CD8-positive, alpha-beta memory T cell (primary cell): Measurements from ENCODE around the gene PIGL. TPM values are rescaled to one million over a fixed set of nuclear protein-coding genes. Genes with fewer than 3 reads are reported as not detected.

Experiments used
- CTCF ChIA-PET: fragments of 350-600 bp; sonication (Branson Sonifier 250); formaldehyde crosslinking; loops from one replicate; lab custom pipeline; 2021; ENCODE audit warnings: antibody characterized with exemption; lab: Charles Lee
- POLR2A ChIA-PET: fragments of 350-600 bp; sonication (Branson Sonifier 250); formaldehyde crosslinking; loops from one replicate; lab custom pipeline; 2021; ENCODE audit warnings: antibody characterized with exemption; lab: Charles Lee
- DNase-seq, 5 donors: peaks; one replicate each; pipeline versions ENCODE4 v3.0.0 to v3.0.0-alpha.2; 2020 to 2022; ENCODE audit warnings: mixed read lengths in 1 of 5
- H3K27ac ChIP-seq: one replicate; pipeline ENCODE4 v1.7.0; 2013; ENCODE audit warnings: low read depth, mild to moderate bottlenecking, low read length, moderate library complexity
- H3K27me3 ChIP-seq: 2 replicates; pipeline ENCODE4 v1.7.0; 2013; ENCODE audit warnings: low read length, mild to moderate bottlenecking; ENCODE audit not compliant: insufficient read depth, poor library complexity, severe bottlenecking
- H3K36me3 ChIP-seq: 2 replicates; pipeline ENCODE4 v1.7.0; 2013; ENCODE audit warnings: mild to moderate bottlenecking, low read length, moderate library complexity; ENCODE audit not compliant: insufficient read depth
- H3K4me1 ChIP-seq: 2 replicates; pipeline ENCODE4 v1.7.0; 2013; ENCODE audit warnings: mild to moderate bottlenecking, low read length, moderate library complexity; ENCODE audit not compliant: insufficient read depth
- H3K4me3 ChIP-seq: 2 replicates; pipeline ENCODE4 v1.7.0; 2013; ENCODE audit warnings: mild to moderate bottlenecking, low read length
- H3K9me3 ChIP-seq: 2 replicates; pipeline ENCODE4 v1.7.0; 2013; ENCODE audit warnings: mild to moderate bottlenecking, low read length
- H3K27ac Mint-ChIP-seq, 8 donors: one replicate each; pipeline ENCODE4 v1.8.0; 2020 to 2021; ENCODE audit warnings: mixed read lengths in 8 of 8, mild to moderate bottlenecking in 6 of 8, inconsistent platforms in 3 of 8, moderate library complexity in 3 of 8
- H3K27me3 Mint-ChIP-seq, 2 donors: one replicate each; pipeline ENCODE4 v1.8.0; 2020 to 2021; ENCODE audit warnings: mixed read lengths in 2 of 2, mild to moderate bottlenecking in 1 of 2, moderate library complexity in 1 of 2
- H3K36me3 Mint-ChIP-seq, 3 donors: one replicate each; pipeline ENCODE4 v1.8.0; 2020 to 2021; ENCODE audit warnings: mixed read lengths in 3 of 3, inconsistent platforms in 1 of 3, mild to moderate bottlenecking in 1 of 3
- H3K4me1 Mint-ChIP-seq, 3 donors: one replicate each; pipeline ENCODE4 v1.8.0; 2020 to 2021; ENCODE audit warnings: mixed read lengths in 3 of 3, inconsistent platforms in 1 of 3, mild to moderate bottlenecking in 1 of 3
- H3K4me3 Mint-ChIP-seq, 7 donors: one replicate each; pipeline ENCODE4 v1.8.0; 2020 to 2021; ENCODE audit warnings: mixed read lengths in 7 of 7, mild to moderate bottlenecking in 6 of 7, moderate library complexity in 4 of 7, inconsistent platforms in 2 of 7
- H3K9me3 Mint-ChIP-seq, 5 donors: one replicate each; pipeline ENCODE4 v1.8.0; 2020 to 2022; ENCODE audit warnings: mixed read lengths in 5 of 5, mild to moderate bottlenecking in 3 of 5, moderate library complexity in 2 of 5, inconsistent platforms in 1 of 5
- polyA plus RNA-seq: library from polyadenylated mRNA; unstranded; fragments of 300-500 nt; fragmentation: Illumina TruSeq; gene quantifications from one replicate; pipeline ENCODE4 v1.2.3, GENCODE V29; 2021
- total RNA-seq, 2 experiments: library from RNA; stranded (reverse); gene quantifications; one replicate each; pipeline ENCODE4 v1.2.3, GENCODE V29; 2021

PIGL gene
- total and polyA plus RNA-seq, 3 experiments from 2014 or later: 12.9 to 27.1 (median 26.3) TPM

DNA sequence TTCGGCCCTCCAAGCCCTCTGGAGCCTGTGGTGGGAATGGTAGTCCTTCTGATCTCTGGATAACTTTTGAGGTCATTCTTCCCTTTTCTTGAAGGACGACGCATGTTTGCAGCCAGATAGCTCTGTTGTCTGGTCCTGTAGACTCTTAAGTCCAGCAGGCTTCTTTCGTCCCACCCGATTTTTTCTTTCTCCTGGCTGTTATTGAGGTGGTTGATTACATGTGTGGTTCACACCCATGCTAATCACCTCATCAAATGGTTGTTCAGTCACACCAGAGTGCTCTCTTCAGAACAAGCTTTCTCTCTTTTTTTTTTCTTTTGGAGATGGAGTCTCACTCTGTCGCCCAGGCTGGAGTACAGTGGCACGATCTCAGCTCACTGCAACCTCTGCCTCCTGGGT is 30.6 kb downstream of the PIGL start:
- no peaks in the 10 kb centered on the region for H3K36me3 ChIP-seq
- H3K27me3 Mint-ChIP-seq: no peaks in the 10 kb centered on the region
- H3K36me3 Mint-ChIP-seq: peaks cover 0 to 30% (median 20%) of the 10 kb centered on the region in 3 donors
- H3K4me1 Mint-ChIP-seq: peaks cover 8 to 18% (median 9%) of the 10 kb centered on the region in 3 donors
- no peak overlapping the region for H3K27ac ChIP-seq
- no peaks in the 10 kb centered on the region for H3K4me1 ChIP-seq
- no peaks in the 10 kb centered on the region for H3K9me3 Mint-ChIP-seq
- no peaks in the 10 kb centered on the region for H3K27me3 ChIP-seq
- no peak for DNase-seq
- ChIA-PET POLR2A (no interaction called here), CTCF (no interaction called here)
- no peak overlapping the region for H3K4me3 ChIP-seq
- no peaks in the 10 kb centered on the region for H3K9me3 ChIP-seq
- no peak overlapping the region for H3K27ac Mint-ChIP-seq
- H3K4me3 Mint-ChIP-seq: no peak overlapping the region

DNA sequence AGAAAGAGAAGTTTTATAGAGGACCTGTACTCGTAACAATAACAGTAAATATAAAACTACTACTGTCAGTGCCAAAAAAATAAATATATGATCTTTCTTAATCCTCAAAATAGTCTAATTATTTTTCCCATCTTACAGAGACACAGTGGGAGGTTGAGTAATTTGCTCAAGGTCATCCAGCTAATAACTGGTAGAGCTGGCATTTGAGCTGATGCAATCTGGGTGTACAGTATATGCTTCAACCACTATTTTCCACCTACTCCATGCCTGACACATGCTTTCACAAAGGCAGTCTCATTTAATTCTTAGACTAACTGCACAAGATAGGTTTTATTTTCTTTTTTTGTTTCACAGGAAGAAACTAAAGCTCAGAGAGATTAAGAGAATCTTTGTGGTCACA is 33.6 kb downstream of the PIGL start:
- Histone ChIP-seq H3K27me3 (no peaks in the 10 kb centered on the region), H3K27ac (no peak overlapping the region), H3K4me3 (no peak overlapping the region), H3K36me3 (no peaks in the 10 kb centered on the region), H3K4me1 (no peaks in the 10 kb centered on the region), H3K9me3 (no peaks in the 10 kb centered on the region)
- Mint-ChIP-seq H3K4me3 (no peak overlapping the region), H3K27me3 (no peaks in the 10 kb centered on the region), H3K27ac (no peak overlapping the region), H3K4me1 (peaks cover 0 to 6% (median 5%) of the 10 kb centered on the region in 3 donors), H3K36me3 (peaks cover 0 to 29% (median 19%) of the 10 kb centered on the region in 3 donors), H3K9me3 (no peaks in the 10 kb centered on the region)
- POLR2A ChIA-PET: no interaction called here
- no peak for DNase-seq
- CTCF ChIA-PET: no interaction called here

DNA sequence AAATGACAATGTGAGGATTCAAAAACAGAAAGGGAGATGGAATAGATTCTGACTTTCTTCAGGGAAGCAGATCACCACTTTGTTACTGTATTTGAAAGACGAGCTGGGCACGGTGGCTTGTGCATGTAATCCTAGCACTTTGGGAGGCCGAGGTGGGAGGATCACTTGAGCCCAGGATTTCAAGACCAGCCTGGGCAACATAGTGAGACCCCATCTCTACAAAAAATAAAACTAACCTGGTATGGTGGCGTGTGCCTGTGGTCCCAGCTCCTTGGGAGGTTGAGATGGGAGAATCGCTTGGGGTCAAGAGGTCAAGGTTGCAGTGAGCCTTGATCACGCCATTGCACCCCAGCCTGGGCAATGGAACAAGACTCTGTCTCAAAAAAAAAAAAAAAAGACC is 34.0 kb downstream of the PIGL start:
- CTCF ChIA-PET: no interaction called here
- peak overlapping the region in 1 of 8 donors; percentile 56 for H3K27ac Mint-ChIP-seq
- H3K9me3 Mint-ChIP-seq: no peaks in the 10 kb centered on the region
- Histone ChIP-seq H3K36me3 (no peaks in the 10 kb centered on the region), H3K9me3 (no peaks in the 10 kb centered on the region), H3K27me3 (no peaks in the 10 kb centered on the region), H3K4me1 (no peaks in the 10 kb centered on the region), H3K4me3 (no peak overlapping the region), H3K27ac (no peak overlapping the region)
- POLR2A ChIA-PET: no interaction called here
- no peak for DNase-seq
- no peak overlapping the region for H3K4me3 Mint-ChIP-seq
- peaks cover 0 to 6% (median 5%) of the 10 kb centered on the region in 3 donors for H3K4me1 Mint-ChIP-seq
- peaks cover 0 to 31% (median 19%) of the 10 kb centered on the region in 3 donors for H3K36me3 Mint-ChIP-seq
- H3K27me3 Mint-ChIP-seq: no peaks in the 10 kb centered on the region

DNA sequence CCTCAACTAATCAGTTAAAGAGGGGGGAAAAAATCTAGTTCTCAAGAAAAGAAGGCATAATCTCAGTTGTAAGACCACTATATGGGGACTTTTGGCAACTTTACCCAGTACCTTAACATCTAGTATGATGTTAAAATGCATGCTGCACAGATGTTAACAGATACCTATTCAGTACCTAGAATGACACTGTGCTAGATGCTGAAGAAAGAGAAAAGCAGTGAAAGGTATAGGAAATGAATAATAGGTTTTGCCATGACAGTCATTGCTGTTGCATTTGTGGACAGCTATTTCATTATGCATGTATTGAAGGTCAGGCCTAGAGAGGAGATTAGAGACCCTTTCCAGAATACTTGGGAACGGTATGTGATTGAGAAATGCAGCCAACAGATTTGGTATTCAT is 34.5 kb downstream of the PIGL start:
- H3K36me3 ChIP-seq: no peaks in the 10 kb centered on the region
- H3K36me3 Mint-ChIP-seq: peaks cover 0 to 31% (median 19%) of the 10 kb centered on the region in 3 donors
- H3K4me1 ChIP-seq: no peaks in the 10 kb centered on the region
- no peak overlapping the region for H3K4me3 ChIP-seq
- peaks cover 0 to 6% (median 5%) of the 10 kb centered on the region in 3 donors for H3K4me1 Mint-ChIP-seq
- no peaks in the 10 kb centered on the region for H3K9me3 Mint-ChIP-seq
- no peaks in the 10 kb centered on the region for H3K27me3 Mint-ChIP-seq
- no peak overlapping the region for H3K27ac Mint-ChIP-seq
- DNase-seq: no peak
- ChIA-PET POLR2A (no interaction called here), CTCF (no interaction called here)
- no peak overlapping the region for H3K27ac ChIP-seq
- no peak overlapping the region for H3K4me3 Mint-ChIP-seq
- H3K27me3 ChIP-seq: no peaks in the 10 kb centered on the region
- H3K9me3 ChIP-seq: no peaks in the 10 kb centered on the region

GRCh38 chr17:16254773-16255400 is 37.9 kb downstream of the PIGL start:
- Mint-ChIP-seq H3K27me3 (peaks cover 0 to 1% of the 10 kb centered on the region in 2 donors), H3K9me3 (no peaks in the 10 kb centered on the region), H3K36me3 (peaks cover 0 to 22% (median 9%) of the 10 kb centered on the region in 3 donors), H3K27ac (no peak overlapping the region), H3K4me1 (peaks cover 0 to 1% (median 0%) of the 10 kb centered on the region in 3 donors), H3K4me3 (no peak overlapping the region)
- no peaks in the 10 kb centered on the region for H3K4me1 ChIP-seq
- no peaks in the 10 kb centered on the region for H3K9me3 ChIP-seq
- H3K27ac ChIP-seq: no peak overlapping the region
- ChIA-PET POLR2A (no interaction called here), CTCF (no interaction called here)
- H3K27me3 ChIP-seq: no peaks in the 10 kb centered on the region
- no peak for DNase-seq
- no peak overlapping the region for H3K4me3 ChIP-seq
- H3K36me3 ChIP-seq: no peaks in the 10 kb centered on the region

DNA sequence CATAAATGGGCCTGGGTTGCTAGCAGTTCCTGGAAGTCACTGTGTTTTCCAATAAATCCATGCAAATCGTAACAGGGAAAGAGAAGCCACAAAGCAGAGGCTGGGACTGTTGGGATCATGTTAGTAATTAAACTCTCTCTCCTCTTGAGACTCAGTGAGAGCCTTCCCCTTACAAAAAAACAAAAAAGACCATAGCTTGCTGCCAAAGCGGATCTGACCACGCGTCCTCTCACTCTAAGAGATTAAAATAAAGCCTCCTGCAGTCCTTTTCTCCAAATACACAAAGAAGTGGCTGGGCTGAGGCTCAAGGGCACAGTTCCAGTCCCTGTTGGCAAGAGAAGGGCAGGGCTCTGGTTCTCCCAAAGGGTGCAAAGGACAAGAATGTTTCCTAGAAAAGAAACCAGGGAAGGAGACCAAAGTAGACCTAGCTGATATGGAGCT is 38.5 kb downstream of the PIGL start:
- POLR2A ChIA-PET: no interaction called here
- Mint-ChIP-seq H3K27me3 (peaks cover 0 to 1% of the 10 kb centered on the region in 2 donors), H3K9me3 (no peaks in the 10 kb centered on the region), H3K4me1 (peaks cover 0 to 1% (median 0%) of the 10 kb centered on the region in 3 donors), H3K4me3 (no peak overlapping the region), H3K36me3 (peaks cover 0 to 22% (median 9%) of the 10 kb centered on the region in 3 donors), H3K27ac (peak overlapping the region in 1 of 8 donors; percentile 29)
- no peaks in the 10 kb centered on the region for H3K36me3 ChIP-seq
- H3K27me3 ChIP-seq: no peaks in the 10 kb centered on the region
- no peaks in the 10 kb centered on the region for H3K9me3 ChIP-seq
- CTCF ChIA-PET: no interaction called here
- H3K4me1 ChIP-seq: no peaks in the 10 kb centered on the region
- no peak overlapping the region for H3K27ac ChIP-seq
- no peak for DNase-seq
- no peak overlapping the region for H3K4me3 ChIP-seq

DNA sequence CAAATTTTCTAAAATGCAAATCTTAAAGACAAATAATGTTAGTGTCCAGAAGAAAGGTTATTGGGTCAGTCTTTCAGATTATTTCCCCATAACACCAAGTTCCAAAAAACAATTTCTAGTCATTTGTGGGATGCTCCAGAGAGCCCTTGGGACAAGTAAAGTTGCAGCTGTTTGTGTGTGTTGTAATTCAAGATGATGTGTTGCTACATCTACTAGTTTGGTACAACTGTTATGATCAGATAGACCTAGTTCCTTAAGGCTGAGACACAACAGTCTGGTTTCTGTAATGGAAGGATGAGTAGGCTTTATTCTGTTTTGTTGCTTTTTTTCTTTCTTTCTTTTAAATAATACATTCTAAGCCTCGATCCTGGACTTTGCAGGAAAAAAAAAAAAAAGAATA is 41.9 kb downstream of the PIGL start:
- Histone ChIP-seq H3K27me3 (no peaks in the 10 kb centered on the region), H3K4me3 (no peak overlapping the region), H3K36me3 (no peaks in the 10 kb centered on the region), H3K27ac (no peak overlapping the region), H3K9me3 (no peaks in the 10 kb centered on the region), H3K4me1 (no peaks in the 10 kb centered on the region)
- Mint-ChIP-seq H3K4me3 (no peak overlapping the region), H3K36me3 (peaks cover 0 to 21% (median 3%) of the 10 kb centered on the region in 3 donors), H3K27me3 (peaks cover 0 to 2% of the 10 kb centered on the region in 2 donors), H3K9me3 (no peaks in the 10 kb centered on the region), H3K4me1 (no peaks in the 10 kb centered on the region), H3K27ac (no peak overlapping the region)
- ChIA-PET POLR2A (no interaction called here), CTCF (no interaction called here)
- DNase-seq: no peak

DNA sequence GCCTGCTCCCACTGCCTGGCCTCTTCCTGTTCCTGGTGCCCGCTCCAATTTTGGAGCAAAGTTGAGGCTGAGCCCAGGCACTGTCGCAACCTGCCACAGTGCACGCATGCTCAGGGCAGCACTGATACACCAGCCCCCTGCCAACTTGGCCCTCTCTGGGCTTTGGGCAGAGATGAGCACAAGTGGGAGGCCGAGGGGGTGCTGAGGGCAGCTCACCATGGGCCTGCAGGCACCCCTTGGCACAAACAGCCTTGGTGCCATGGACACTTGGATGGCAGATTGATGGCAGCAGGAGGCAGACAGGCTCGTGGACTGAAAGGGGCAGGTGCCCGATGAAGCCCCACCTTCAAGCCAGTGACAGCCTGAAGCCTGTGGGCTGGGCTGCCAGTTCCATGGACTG is 42.9 kb downstream of the PIGL start:
- Mint-ChIP-seq H3K36me3 (peaks cover 0 to 18% (median 2%) of the 10 kb centered on the region in 3 donors), H3K4me3 (no peak overlapping the region)
- POLR2A ChIA-PET: no interaction called here

More for the DNA sequence above, 42.9 kb downstream of the PIGL start:
- Mint-ChIP-seq H3K27ac (no peak overlapping the region), H3K27me3 (peaks cover 0 to 2% of the 10 kb centered on the region in 2 donors), H3K4me1 (peaks cover under 1 to 1% (median 1%) of the 10 kb centered on the region in 3 donors), H3K9me3 (no peaks in the 10 kb centered on the region)
- no peak for DNase-seq
- no peak overlapping the region for H3K4me3 ChIP-seq
- CTCF ChIA-PET: no interaction called here
- H3K36me3 ChIP-seq: no peaks in the 10 kb centered on the region
- H3K27me3 ChIP-seq: no peaks in the 10 kb centered on the region
- no peak overlapping the region for H3K27ac ChIP-seq
- H3K4me1 ChIP-seq: no peaks in the 10 kb centered on the region
- no peaks in the 10 kb centered on the region for H3K9me3 ChIP-seq
